Tibial nerve (tissue), 4 donors: ENCODE measurements around the gene ABI1.

Experiments used
- CTCF ChIP-seq, 5 experiments: fragments of 200-600 bp in 3 of 5; fragments of 450-650 bp in 2 of 5; sonication (generic) in 3 of 5; IDR thresholded peaks; one replicate each; pipeline ENCODE4 v1.5.1; 2016 to 2019; ENCODE audit warnings: antibody characterized with exemption in 5 of 5, mild to moderate bottlenecking in 3 of 5, moderate library complexity in 2 of 5
- EP300 ChIP-seq, 2 donors: sonication (generic); formaldehyde crosslinking; IDR thresholded peaks; one replicate each; pipeline ENCODE4 v1.6.1; 2017; ENCODE audit warnings: antibody characterized with exemption in 2 of 2, mild to moderate bottlenecking in 1 of 2
- POLR2A ChIP-seq, 2 donors: fragments of 450-650 bp; IDR thresholded peaks; one replicate each; pipeline ENCODE4 v1.6.1; 2017; ENCODE audit warnings: antibody characterized with exemption in 2 of 2, mild to moderate bottlenecking in 2 of 2, moderate library complexity in 2 of 2

GRCh38 chr10:26781797-26782196, 79.0 kb downstream of the ABI1 start:
- TF ChIP-seq CTCF (IDR thresholded peaks at IDR 0.05) (no peak), POLR2A (IDR thresholded peaks at IDR 0.05) (no peak), EP300 (IDR thresholded peaks at IDR 0.05) (no peak)
